ENCODE measurements around the gene TFIP11.

The TFIP11 gene

DNA sequence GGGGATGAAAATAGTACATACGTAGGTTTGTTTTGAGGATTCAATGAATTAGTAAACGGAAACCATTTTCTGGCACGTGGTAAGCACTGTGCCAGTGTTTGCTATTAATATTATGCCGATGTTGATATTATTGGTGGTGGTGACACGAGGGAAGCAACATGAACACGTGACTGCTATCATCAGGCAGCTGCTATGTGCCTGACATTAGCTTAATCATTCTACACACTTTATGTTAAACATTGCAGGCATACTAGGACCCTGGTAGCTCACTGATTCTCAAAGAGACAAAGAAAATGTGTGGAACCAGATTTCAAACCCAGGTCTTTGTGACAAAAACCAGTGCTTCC, 27.9 kb downstream of the TFIP11 start:
- Histone ChIP-seq H3K9ac (ENCODE audit: low read length) (peak overlapping the region; percentile 96), H3K4me3 (ENCODE audit: low read length) (peak overlapping the region; percentile 93), H3K9me3 (ENCODE audit: control insufficient read depth, low read length) (no peaks in the 10 kb centered on the region), H3K4me1 (ENCODE audit: control insufficient read depth, insufficient read depth, low read length) (peaks cover 26% of the 10 kb centered on the region), H3K27me3 (replicated peaks; ENCODE audit: control insufficient read depth, insufficient read depth, low read length) (no peaks in the 10 kb centered on the region), H3K36me3 (ENCODE audit: control insufficient read depth, insufficient read depth, low read length, severe bottlenecking) (peaks cover 19% of the 10 kb centered on the region)
- no peak for DNase-seq (ENCODE audit: low read depth)

DNA sequence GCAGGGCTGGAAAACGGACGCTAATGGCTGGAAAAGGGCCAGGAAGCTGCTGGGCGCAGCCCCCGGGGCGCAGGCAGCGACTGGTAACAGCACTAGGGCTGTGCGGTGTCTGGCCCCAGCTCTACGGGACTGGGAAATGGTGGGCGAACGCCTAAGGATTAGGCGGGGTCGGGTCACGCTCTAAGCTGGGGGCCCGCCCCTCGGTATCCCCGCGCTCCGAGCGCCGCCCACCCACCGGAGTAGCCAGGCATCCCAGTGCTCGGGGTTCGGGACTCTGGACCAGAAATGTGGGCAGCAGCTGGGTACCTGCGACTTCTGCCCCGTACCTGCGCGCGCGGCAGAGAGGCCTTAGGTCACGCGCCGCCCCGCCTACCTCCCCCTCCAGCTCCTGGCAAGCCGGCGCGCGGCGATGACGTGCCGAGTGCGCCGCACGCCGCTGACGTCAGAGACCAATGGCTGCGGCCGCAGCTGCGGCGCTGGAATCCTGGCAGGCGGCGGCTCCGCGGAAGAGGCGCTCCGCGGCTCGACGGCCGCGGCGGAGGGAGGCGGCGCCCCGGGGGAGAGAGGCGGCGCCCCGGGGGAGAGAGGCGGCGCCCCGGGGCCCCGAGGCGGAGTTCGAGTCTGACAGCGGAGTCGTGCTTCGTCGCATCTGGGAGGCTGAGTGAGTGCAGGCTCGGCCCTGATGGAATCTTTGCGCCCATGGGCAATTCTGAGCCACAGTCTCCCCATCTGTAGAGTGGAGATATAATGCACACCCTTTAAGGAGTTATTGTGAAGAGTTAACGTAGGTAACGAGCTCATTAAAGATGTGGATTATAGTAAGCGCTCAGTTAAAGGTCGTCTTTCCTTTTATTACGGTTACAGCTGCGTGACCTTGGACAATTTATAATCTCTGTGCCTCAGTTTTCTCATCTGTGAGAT, 28.6 kb downstream of the TFIP11 start, which contains the start of the genes HPS4 and SRRD:
HPS4 (minus strand) TSS at position 345 of the 921 bp plus-strand sequence. CDS start 2,021 bp downstream, outside the sequence.
SRRD (plus strand) TSS at position 439 of the 921 bp plus-strand sequence; CDS start at position 453, 14 bp downstream.
- H3K27me3 ChIP-seq (replicated peaks; ENCODE audit: control insufficient read depth, insufficient read depth, low read length), result no peaks in the 10 kb centered on the region
- H3K9ac ChIP-seq (ENCODE audit: low read length), result peak within 1 kb of the TSS; percentile 96
- peaks cover 26% of the 10 kb centered on the region for H3K4me1 ChIP-seq (ENCODE audit: control insufficient read depth, insufficient read depth, low read length)
- H3K9me3 ChIP-seq (ENCODE audit: control insufficient read depth, low read length), result no peaks in the 10 kb centered on the region
- DNase-seq (ENCODE audit: low read depth), result peak; percentile 95
- peaks cover 13% of the 10 kb centered on the region for H3K36me3 ChIP-seq (ENCODE audit: control insufficient read depth, insufficient read depth, low read length, severe bottlenecking)
- peak within 1 kb of the TSS; percentile 93 for H3K4me3 ChIP-seq (ENCODE audit: low read length)

GRCh38 chr22:26483043-26483438, 29.2 kb downstream of the TFIP11 start:
- Histone ChIP-seq H3K27me3 (replicated peaks; ENCODE audit: control insufficient read depth, insufficient read depth, low read length) (no peaks in the 10 kb centered on the region), H3K9me3 (ENCODE audit: control insufficient read depth, low read length) (no peaks in the 10 kb centered on the region), H3K36me3 (ENCODE audit: control insufficient read depth, insufficient read depth, low read length, severe bottlenecking) (peaks cover 7% of the 10 kb centered on the region), H3K9ac (ENCODE audit: low read length) (peak overlapping the region; percentile 96), H3K4me1 (ENCODE audit: control insufficient read depth, insufficient read depth, low read length) (peaks cover 26% of the 10 kb centered on the region), H3K4me3 (ENCODE audit: low read length) (peak overlapping the region; percentile 93)
- DNase-seq (ENCODE audit: low read depth), result no peak

DNA sequence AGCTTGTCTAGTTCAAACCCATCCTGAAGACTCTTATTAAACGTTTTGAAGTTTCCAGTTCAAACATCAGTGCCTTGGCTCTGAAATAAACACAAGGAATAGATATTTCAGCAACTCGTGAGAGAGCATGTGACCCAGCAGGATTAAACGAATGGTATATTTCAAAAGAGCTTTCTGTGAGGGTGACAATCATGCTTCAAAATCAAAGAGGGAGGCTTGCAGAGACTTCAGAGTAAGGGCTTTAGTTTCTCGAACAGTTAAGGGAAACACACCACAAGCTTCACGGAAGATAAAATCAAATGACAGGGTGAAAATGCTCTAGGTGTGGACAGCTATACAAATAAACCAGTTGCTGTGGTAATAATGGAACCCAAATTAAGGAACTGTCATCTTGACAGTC, 30.1 kb downstream of the TFIP11 start:
- Histone ChIP-seq H3K27me3 (replicated peaks; ENCODE audit: control insufficient read depth, insufficient read depth, low read length) (no peaks in the 10 kb centered on the region), H3K4me3 (ENCODE audit: low read length) (no peak overlapping the region), H3K4me1 (ENCODE audit: control insufficient read depth, insufficient read depth, low read length) (peaks cover 26% of the 10 kb centered on the region), H3K9ac (ENCODE audit: low read length) (no peak overlapping the region), H3K36me3 (ENCODE audit: control insufficient read depth, insufficient read depth, low read length, severe bottlenecking) (peaks cover 3% of the 10 kb centered on the region), H3K9me3 (ENCODE audit: control insufficient read depth, low read length) (no peaks in the 10 kb centered on the region)
- no peak for DNase-seq (ENCODE audit: low read depth)

DNA sequence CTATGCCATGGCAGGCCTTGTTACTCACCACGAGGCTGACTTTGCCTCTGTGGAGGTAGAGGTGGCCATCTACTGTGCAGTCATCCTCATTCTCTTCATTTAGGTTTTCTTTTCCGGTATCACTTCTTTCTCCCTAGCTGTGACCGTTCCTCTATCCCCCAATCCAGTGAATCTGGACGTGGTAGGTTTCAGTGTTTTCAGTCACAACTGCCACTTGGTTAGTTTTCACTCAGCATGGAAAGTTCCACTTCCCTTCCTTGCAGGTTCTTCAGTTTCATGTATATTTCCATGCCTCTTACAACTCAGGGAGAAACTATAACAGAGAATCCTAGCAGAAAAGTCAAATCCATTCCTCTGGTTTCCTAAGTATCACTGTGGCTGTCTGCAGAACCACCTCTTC, 30.6 kb downstream of the TFIP11 start:
- Histone ChIP-seq H3K9ac (ENCODE audit: low read length) (no peak overlapping the region), H3K27me3 (replicated peaks; ENCODE audit: control insufficient read depth, insufficient read depth, low read length) (no peaks in the 10 kb centered on the region), H3K36me3 (ENCODE audit: control insufficient read depth, insufficient read depth, low read length, severe bottlenecking) (peaks cover 8% of the 10 kb centered on the region), H3K4me1 (ENCODE audit: control insufficient read depth, insufficient read depth, low read length) (peaks cover 26% of the 10 kb centered on the region), H3K9me3 (ENCODE audit: control insufficient read depth, low read length) (no peaks in the 10 kb centered on the region), H3K4me3 (ENCODE audit: low read length) (no peak overlapping the region)
- no peak for DNase-seq (ENCODE audit: low read depth)

- Histone ChIP-seq H3K9ac (ENCODE audit: low read length) (no peak overlapping the region), H3K36me3 (ENCODE audit: control insufficient read depth, insufficient read depth, low read length, severe bottlenecking) (peaks cover 13% of the 10 kb centered on the region), H3K27me3 (replicated peaks; ENCODE audit: control insufficient read depth, insufficient read depth, low read length) (no peaks in the 10 kb centered on the region), H3K4me1 (ENCODE audit: control insufficient read depth, insufficient read depth, low read length) (peaks cover 26% of the 10 kb centered on the region), H3K9me3 (ENCODE audit: control insufficient read depth, low read length) (no peaks in the 10 kb centered on the region), H3K4me3 (ENCODE audit: low read length) (no peak overlapping the region)
- DNase-seq (ENCODE audit: low read depth), result no peak
Observed at GRCh38 chr22:26481112-26481693, 31.1 kb downstream of the TFIP11 start.

- no peak overlapping the region for H3K4me3 ChIP-seq (ENCODE audit: low read length)
- H3K9ac ChIP-seq (ENCODE audit: low read length), result no peak overlapping the region
- H3K9me3 ChIP-seq (ENCODE audit: control insufficient read depth, low read length), result no peaks in the 10 kb centered on the region
- H3K27me3 ChIP-seq (replicated peaks; ENCODE audit: control insufficient read depth, insufficient read depth, low read length), result no peaks in the 10 kb centered on the region
- no peak for DNase-seq (ENCODE audit: low read depth)
- peaks cover 25% of the 10 kb centered on the region for H3K4me1 ChIP-seq (ENCODE audit: control insufficient read depth, insufficient read depth, low read length)
- peaks cover 19% of the 10 kb centered on the region for H3K36me3 ChIP-seq (ENCODE audit: control insufficient read depth, insufficient read depth, low read length, severe bottlenecking)
Observed at GRCh38 chr22:26480611-26480932, 31.7 kb downstream of the TFIP11 start.

- Histone ChIP-seq H3K36me3 (ENCODE audit: control insufficient read depth, insufficient read depth, low read length, severe bottlenecking) (peaks cover 20% of the 10 kb centered on the region), H3K9me3 (ENCODE audit: control insufficient read depth, low read length) (no peaks in the 10 kb centered on the region), H3K4me1 (ENCODE audit: control insufficient read depth, insufficient read depth, low read length) (peaks cover 19% of the 10 kb centered on the region), H3K4me3 (ENCODE audit: low read length) (no peak overlapping the region), H3K9ac (ENCODE audit: low read length) (no peak overlapping the region), H3K27me3 (replicated peaks; ENCODE audit: control insufficient read depth, insufficient read depth, low read length) (no peaks in the 10 kb centered on the region)
- no peak for DNase-seq (ENCODE audit: low read depth)
Observed at GRCh38 chr22:26479792-26480610, 32.3 kb downstream of the TFIP11 start.

GRCh38 chr22:26479043-26479791, 33.1 kb downstream of the TFIP11 start:
- H3K36me3 ChIP-seq (ENCODE audit: control insufficient read depth, insufficient read depth, low read length, severe bottlenecking), result peaks cover 20% of the 10 kb centered on the region
- no peak overlapping the region for H3K9ac ChIP-seq (ENCODE audit: low read length)
- DNase-seq (ENCODE audit: low read depth), result no peak
- H3K27me3 ChIP-seq (replicated peaks; ENCODE audit: control insufficient read depth, insufficient read depth, low read length), result no peaks in the 10 kb centered on the region
- H3K4me1 ChIP-seq (ENCODE audit: control insufficient read depth, insufficient read depth, low read length), result peaks cover 12% of the 10 kb centered on the region
- no peak overlapping the region for H3K4me3 ChIP-seq (ENCODE audit: low read length)
- no peaks in the 10 kb centered on the region for H3K9me3 ChIP-seq (ENCODE audit: control insufficient read depth, low read length)

GRCh38 chr22:26477341-26477731, 34.9 kb downstream of the TFIP11 start:
- Histone ChIP-seq H3K9me3 (ENCODE audit: control insufficient read depth, low read length) (no peaks in the 10 kb centered on the region), H3K9ac (ENCODE audit: low read length) (no peak overlapping the region), H3K27me3 (replicated peaks; ENCODE audit: control insufficient read depth, insufficient read depth, low read length) (no peaks in the 10 kb centered on the region), H3K4me1 (ENCODE audit: control insufficient read depth, insufficient read depth, low read length) (peaks cover 2% of the 10 kb centered on the region), H3K36me3 (ENCODE audit: control insufficient read depth, insufficient read depth, low read length, severe bottlenecking) (peaks cover 26% of the 10 kb centered on the region), H3K4me3 (ENCODE audit: low read length) (no peak overlapping the region)
- DNase-seq (ENCODE audit: low read depth), result no peak
